HUDEP-2 (cell line): ENCODE measurements around the gene CUL9.

Experiments
- DNase-seq, 76 experiments: peaks; one replicate each; lab custom pipeline; 2025; ENCODE audit not compliant: unreplicated experiment in 76 of 76; lab: John Stamatoyannopoulos, UW

The CUL9 gene

DNA sequence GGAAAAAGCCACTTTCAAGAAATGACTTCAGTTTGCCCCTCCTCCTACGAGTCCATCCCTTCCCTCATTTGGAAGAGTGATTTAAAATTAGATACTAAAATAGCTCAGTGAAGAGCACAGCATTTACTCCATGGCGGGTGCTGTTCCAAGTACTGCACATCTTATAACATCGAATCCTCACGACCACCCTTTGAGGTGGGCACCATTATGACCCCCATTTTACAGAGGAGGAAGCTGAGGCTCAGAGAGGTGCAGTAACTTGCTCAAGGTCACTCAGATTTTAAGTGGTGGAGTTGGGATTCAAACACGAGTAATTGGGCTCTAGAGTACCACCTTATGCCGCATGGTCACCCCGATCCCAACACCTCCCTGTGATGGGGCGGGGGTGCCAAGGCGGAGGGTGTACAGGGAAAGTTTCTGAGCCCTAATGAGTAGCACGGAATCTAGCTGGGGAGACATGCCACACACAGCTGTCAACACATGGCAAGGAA, 86.8 kb downstream of the CUL9 start:
- DNase-seq: no peak

DNA sequence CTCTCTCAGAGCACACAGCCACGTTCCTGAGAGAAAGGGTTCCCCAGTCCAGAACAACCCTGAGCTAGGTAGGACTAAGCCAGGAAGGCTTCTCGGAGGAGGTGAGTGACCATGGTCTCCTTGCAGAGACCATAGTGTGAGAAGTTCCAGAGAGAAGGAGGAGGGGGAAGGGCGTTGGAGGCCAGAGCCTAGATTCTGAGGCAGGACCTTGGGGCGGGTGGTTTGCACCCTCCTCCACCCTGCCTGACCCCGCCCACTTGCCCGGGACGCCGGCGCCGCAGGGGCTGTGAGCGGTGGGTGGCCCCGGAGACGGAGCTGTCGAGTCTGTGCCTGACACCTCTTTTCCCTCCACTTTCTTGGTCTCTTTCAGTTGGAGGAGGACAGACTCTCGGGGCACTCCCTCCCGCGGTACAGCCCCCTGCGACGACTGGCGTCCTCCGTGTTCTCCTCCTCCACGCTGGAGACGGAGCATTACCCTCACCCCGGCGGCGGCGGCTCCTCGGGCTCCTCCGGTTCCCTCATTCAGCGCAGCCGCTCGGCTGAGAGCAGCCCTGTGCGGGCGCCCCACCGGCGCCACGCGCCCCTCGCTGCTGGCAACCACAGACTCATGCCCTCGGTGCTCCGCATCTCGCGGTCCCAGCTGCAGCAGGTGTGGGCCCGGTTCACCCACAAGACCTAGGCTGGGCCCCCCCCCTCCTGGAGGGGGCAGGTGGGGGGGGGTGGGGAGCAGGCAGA, 87.4 kb downstream of the CUL9 start:
- DNase-seq: peak in 35 of 76 experiments; percentile 14 to 53 (median 33)

DNA sequence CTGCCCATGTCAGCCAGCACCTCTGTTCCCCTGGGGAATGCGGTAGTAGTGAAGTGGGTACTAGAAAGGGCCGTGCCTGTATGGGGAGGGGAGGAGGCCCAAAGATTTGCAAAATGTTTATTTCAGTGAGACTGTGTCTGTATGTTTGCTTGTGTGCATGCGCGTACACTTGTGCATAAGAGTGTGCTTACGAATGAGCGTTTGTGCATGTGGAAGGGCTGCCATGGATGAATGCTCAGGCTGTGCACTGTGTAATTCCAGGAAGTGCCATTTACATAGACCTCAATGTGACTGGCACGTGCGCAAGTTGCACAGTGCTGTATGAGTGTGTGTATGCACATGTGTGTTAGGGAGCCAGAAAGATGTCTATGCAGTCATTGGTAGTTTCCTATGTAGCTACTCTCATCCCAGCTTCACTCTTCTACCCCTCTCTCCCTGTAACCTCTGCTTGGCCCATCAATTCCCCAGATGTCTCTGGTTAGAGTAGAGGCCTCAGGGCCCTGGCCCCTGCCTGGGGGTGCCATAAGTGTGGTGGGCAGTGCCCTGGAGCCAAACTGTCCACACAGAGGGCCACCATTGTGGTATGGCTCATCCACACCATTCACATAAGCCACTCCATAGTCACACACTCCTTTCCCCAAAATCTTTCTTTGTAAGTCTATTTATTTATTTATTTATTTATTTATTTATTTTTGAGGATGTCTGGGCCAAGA, 89.3 kb downstream of the CUL9 start:
- DNase-seq: no peak

DNA sequence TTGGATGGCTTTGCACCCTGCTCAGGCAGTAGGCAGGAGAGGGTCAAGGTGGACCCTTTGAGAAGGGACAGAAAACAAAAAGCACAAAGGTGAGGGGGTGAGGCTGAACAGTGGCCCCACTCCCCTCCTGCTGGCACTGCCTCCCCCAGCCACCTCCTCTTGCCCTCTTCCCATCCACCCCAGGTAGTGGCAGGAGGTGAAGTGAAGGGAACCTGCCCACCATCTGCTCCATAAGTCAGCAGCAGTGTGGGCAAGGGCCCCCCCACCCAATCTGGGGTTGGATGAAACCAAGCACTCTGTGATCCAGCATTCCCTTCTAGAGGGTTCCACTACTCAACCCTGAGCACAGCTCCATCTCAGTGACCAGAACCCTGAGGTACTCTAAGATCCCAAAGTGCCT, 89.9 kb downstream of the CUL9 start:
- no peak for DNase-seq

DNA sequence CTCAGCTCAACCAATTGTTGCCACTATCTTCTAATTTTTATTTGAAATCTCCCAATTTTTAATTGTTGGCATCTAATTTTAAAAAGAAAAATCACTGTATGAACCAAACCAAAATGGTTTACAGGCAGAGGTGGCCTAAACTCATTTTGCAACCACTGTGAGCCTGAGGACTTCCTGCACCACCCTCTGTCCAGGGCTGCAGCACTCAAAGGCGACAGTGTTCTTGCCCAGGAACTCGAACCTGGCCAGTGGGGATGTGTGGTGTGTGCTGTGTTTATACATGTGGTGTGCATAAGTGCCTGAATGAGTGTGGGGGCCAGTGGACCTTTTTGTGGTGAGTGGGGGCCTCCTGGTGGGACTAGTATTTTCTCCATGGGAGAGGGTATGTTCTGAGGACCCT, 91.7 kb downstream of the CUL9 start:
- no peak for DNase-seq
